Keratinocyte (primary cell): ENCODE measurements around the gene SERGEF. TPM values are rescaled to one million over a fixed set of nuclear protein-coding genes. Genes with fewer than 3 reads are reported as not detected.

ENCODE experiments used
- DNase-seq: peaks from one replicate; pipeline ENCODE4 v3.0.0-alpha.2; 2011; ENCODE audit warnings: low read depth, missing footprints, low spot score
- FAIRE-seq: peaks from 2 replicates; lab custom pipeline; 2011; peaks lifted over from hg19 to GRCh38; lab: Jason Lieb, UNC
- H2AFZ ChIP-seq: 2 replicates; pipeline ENCODE4 v1.6.0; 2012; ENCODE audit warnings: low read length, control low read depth, inconsistent platforms; ENCODE audit not compliant: control insufficient read depth
- H3K27ac ChIP-seq: 2 replicates; pipeline ENCODE4 v1.5.1; 2011; ENCODE audit warnings: low read length; ENCODE audit not compliant: control insufficient read depth, insufficient read depth
- H3K27me3 ChIP-seq: 3 replicates; pipeline ENCODE4 v1.6.0; 2011; ENCODE audit warnings: low read length; ENCODE audit not compliant: control insufficient read depth, insufficient read depth; ENCODE audit errors: extremely low read depth
- H3K36me3 ChIP-seq, 2 experiments: 2 replicates in 1 of 2; 3 replicates in 1 of 2; pipeline ENCODE4 v1.5.1; 2011; ENCODE audit warnings: low read length in 2 of 2, mild to moderate bottlenecking in 1 of 2; ENCODE audit not compliant: control insufficient read depth in 2 of 2, insufficient read depth in 2 of 2; ENCODE audit errors: extremely low read depth in 1 of 2
- H3K4me1 ChIP-seq: 3 replicates; pipeline ENCODE4 v1.5.1; 2011; ENCODE audit warnings: low read length; ENCODE audit not compliant: control insufficient read depth, insufficient read depth; ENCODE audit errors: extremely low read depth
- H3K4me2 ChIP-seq: 3 replicates; pipeline ENCODE4 v1.6.0; 2011; ENCODE audit warnings: low read depth, low read length; ENCODE audit not compliant: control insufficient read depth, insufficient read depth; ENCODE audit errors: extremely low read depth
- H3K4me3 ChIP-seq, 3 experiments: fragments of 200-600 bp in 1 of 3; sonication (generic) in 1 of 3; 2 replicates in 2 of 3; 3 replicates in 1 of 3; pipeline ENCODE4 v1.5.1; 2011 to 2016; ENCODE audit warnings: low read length in 3 of 3, mild to moderate bottlenecking in 3 of 3, control low read depth in 2 of 3, inconsistent platforms in 1 of 3, low read depth in 1 of 3, mixed read lengths in 1 of 3, mixed run types in 1 of 3, moderate library complexity in 1 of 3; ENCODE audit not compliant: control insufficient read depth in 2 of 3, insufficient read depth in 2 of 3; ENCODE audit errors: extremely low read depth in 1 of 3
- H3K79me2 ChIP-seq: 2 replicates; pipeline ENCODE4 v1.6.0; 2012; ENCODE audit warnings: low read length; ENCODE audit not compliant: control insufficient read depth, insufficient read depth
- H3K9ac ChIP-seq: 3 replicates; pipeline ENCODE4 v1.6.0; 2011; ENCODE audit warnings: low read length; ENCODE audit not compliant: control insufficient read depth, insufficient read depth; ENCODE audit errors: extremely low read depth
- H3K9me1 ChIP-seq: 3 replicates; pipeline ENCODE4 v1.6.0; 2011; ENCODE audit warnings: low read length; ENCODE audit not compliant: control insufficient read depth, insufficient read depth; ENCODE audit errors: extremely low read depth
- H3K9me3 ChIP-seq: 2 replicates; pipeline ENCODE4 v1.5.1; 2012; ENCODE audit warnings: low read depth, low read length; ENCODE audit not compliant: control insufficient read depth
- H4K20me1 ChIP-seq: 3 replicates; pipeline ENCODE4 v1.6.0; 2011; ENCODE audit warnings: low read length; ENCODE audit not compliant: control insufficient read depth, insufficient read depth; ENCODE audit errors: extremely low read depth
- CTCF ChIP-seq, 3 experiments: IDR thresholded peaks in 1 of 3; conservative IDR thresholded peaks in 1 of 3; optimal IDR thresholded peaks in 1 of 3; 2 replicates in 2 of 3; 3 replicates in 1 of 3; pipeline versions ENCODE3 to v1.5.1; 2011; ENCODE audit warnings: low read length in 3 of 3, mild to moderate bottlenecking in 3 of 3, moderate library complexity in 2 of 3, control low read depth in 1 of 3, inconsistent platforms in 1 of 3; ENCODE audit not compliant: insufficient read depth in 2 of 3; ENCODE audit errors: extremely low read depth in 1 of 3
- EZH2 ChIP-seq: IDR thresholded peaks from one replicate; pipeline ENCODE4 v1.6.1; 2012; ENCODE audit warnings: inconsistent platforms, mild to moderate bottlenecking, low read length, moderate library complexity
- dilution Hi-C: fragments of 300-500 bp; cut with MboI; formaldehyde crosslinking; loops from one replicate; pipeline ENCODE4 v1.7.0; 2020; ENCODE audit warnings: low sequenced_read_pairs; ENCODE audit not compliant: extremely low pct_ligation_motif_present
- polyA plus RNA-seq, 5 experiments: library from polyadenylated mRNA; depleted of rRNA in 3 of 5; stranded (reverse) in 3 of 5; stranded (forward) in 1 of 5; unstranded in 1 of 5; fragments of >200 nt; gene quantifications; 1 replicate in 1 of 5; 2 replicates in 3 of 5; 3 replicates in 1 of 5; pipeline versions ENCODE4 v1.2.1 to v1.2.3, GENCODE V29; 2011 to 2012; ENCODE audit warnings: missing spikeins in 2 of 5, low read depth in 1 of 5, low replicate concordance in 1 of 5

The SERGEF gene
- polyA plus RNA-seq, 1 donor (not counting 4 experiments of a cell fraction or from before 2014, with no cell fraction given): 15.6 TPM

GRCh38 chr11:17750801-17751165, 262.1 kb downstream of the SERGEF start:
- no peak overlapping the region for H3K4me3 ChIP-seq
- TF ChIP-seq EZH2 (no peak), CTCF (optimal IDR thresholded peaks at IDR 0.05 in 1 of 3, IDR thresholded peaks at IDR 0.05 in 1 of 3, conservative IDR thresholded peaks at IDR 0.05 in 1 of 3; ENCODE audit: extremely low read depth in 1 of 3, insufficient read depth in 2 of 3, low read length in 3 of 3) (no peak)
- H3K36me3 ChIP-seq: no peaks in the 10 kb centered on the region
- H3K4me2 ChIP-seq: no peak overlapping the region
- no peak overlapping the region for H3K9ac ChIP-seq
- no peaks in the 10 kb centered on the region for H3K4me1 ChIP-seq
- no peak for DNase-seq
- H2AFZ ChIP-seq: no peak overlapping the region
- no peaks in the 10 kb centered on the region for H3K9me1 ChIP-seq
- dilution Hi-C loops: no loop called here
- no peaks in the 10 kb centered on the region for H3K79me2 ChIP-seq
- FAIRE-seq: no peak
- no peaks in the 10 kb centered on the region for H4K20me1 ChIP-seq
- peaks cover 3% of the 10 kb centered on the region for H3K27me3 ChIP-seq
- H3K27ac ChIP-seq: no peak overlapping the region
- no peaks in the 10 kb centered on the region for H3K9me3 ChIP-seq

GRCh38 chr11:17750013-17750800, 262.6 kb downstream of the SERGEF start:
- Histone ChIP-seq H3K4me2 (no peak overlapping the region), H3K79me2 (no peaks in the 10 kb centered on the region), H3K4me1 (no peaks in the 10 kb centered on the region), H4K20me1 (no peaks in the 10 kb centered on the region), H2AFZ (no peak overlapping the region), H3K9me1 (no peaks in the 10 kb centered on the region), H3K9me3 (no peaks in the 10 kb centered on the region), H3K36me3 (no peaks in the 10 kb centered on the region), H3K9ac (no peak overlapping the region), H3K27me3 (peaks cover 3% of the 10 kb centered on the region), H3K27ac (no peak overlapping the region), H3K4me3 (no peak overlapping the region)
- dilution Hi-C loops: no loop called here
- TF ChIP-seq CTCF (optimal IDR thresholded peaks at IDR 0.05 in 1 of 3, IDR thresholded peaks at IDR 0.05 in 1 of 3, conservative IDR thresholded peaks at IDR 0.05 in 1 of 3; ENCODE audit: extremely low read depth in 1 of 3, insufficient read depth in 2 of 3, low read length in 3 of 3) (no peak), EZH2 (no peak)
- DNase-seq (no peak), FAIRE-seq (no peak)
